ENCODE results near the gene SLC22A15.

GRCh38 chr1:115973154-115973553, 3.2 kb upstream of the SLC22A15 start:
- TF ChIP-seq EZH2 (IDR thresholded peaks at IDR 0.05; ENCODE audit: low read depth, unreplicated experiment) (no peak), POLR2AphosphoS5 (IDR thresholded peaks at IDR 0.05; ENCODE audit: low read depth) (no peak), CTCF (conservative IDR thresholded peaks at IDR 0.05; ENCODE audit: low read depth in 2 of 2) (no peak), EZH2phosphoT487 (IDR thresholded peaks at IDR 0.05; ENCODE audit: unreplicated experiment) (no peak), JUNB (IDR thresholded peaks at IDR 0.05; ENCODE audit: unreplicated experiment) (no peak), CREB1 (CRISPR knock-in tag; IDR thresholded peaks at IDR 0.05; ENCODE audit: low read depth) (no peak), REST (IDR thresholded peaks at IDR 0.05; ENCODE audit: unreplicated experiment) (no peak), ETS1 (IDR thresholded peaks at IDR 0.05) (no peak), ZNF331 (CRISPR knock-in tag; IDR thresholded peaks at IDR 0.05; ENCODE audit: low read depth) (no peak), STAT1 (IDR thresholded peaks at IDR 0.05; ENCODE audit: unreplicated experiment) (no peak), ZNF114 (CRISPR knock-in tag; IDR thresholded peaks at IDR 0.05) (no peak), NANOG (IDR thresholded peaks at IDR 0.05; ENCODE audit: borderline replicate concordance) (no peak)

Measured in GM23338 (cell line).